OCI-LY3 (cell line): Measurements from ENCODE around the gene PRR20A.
"Not testable (repeated sequence)": the region's sequence is repeated elsewhere in the genome, so short reads cannot be mapped to it uniquely, and the experiment has no call there.

Experiments
- EZH2phosphoT487 ChIP-seq: fragments of 200-600 bp; shearing (Covaris generic); IDR thresholded peaks from 2 replicates; pipeline ENCODE4 v1.6.1; 2018; ENCODE audit warnings: antibody characterized with exemption, mixed run types, low read depth
- TF ChIP-seq, protein P1 (sequence below): fragments of 200-600, 300-600 bp; sonication (generic); IDR thresholded peaks from 2 replicates; pipeline ENCODE4 v1.5.1; 2014; ENCODE audit warnings: antibody characterized with exemption, low read length, low read depth

DNA sequence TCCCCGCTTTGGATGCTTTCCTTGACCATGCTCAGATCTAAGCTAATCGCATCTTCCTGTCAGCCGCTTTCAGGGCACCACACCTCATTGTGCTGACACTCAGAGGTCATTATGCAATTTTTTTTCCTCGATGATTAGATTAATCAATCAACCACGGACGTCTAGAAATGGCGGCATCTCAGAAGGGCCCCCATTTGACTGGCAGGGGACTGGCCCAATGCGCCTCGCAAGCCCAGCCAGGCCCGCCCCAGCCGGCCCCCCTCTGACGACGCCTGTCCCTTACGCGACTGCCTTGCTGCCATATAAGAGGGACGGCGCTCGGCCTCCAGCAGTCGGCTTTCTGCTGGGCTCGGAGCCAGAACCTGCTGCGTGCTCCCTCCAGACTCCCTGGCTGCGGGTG lies 19.6 kb downstream of the PRR20A start, which contains the start of gene PRR20D:
- TF ChIP-seq, protein P1, sequence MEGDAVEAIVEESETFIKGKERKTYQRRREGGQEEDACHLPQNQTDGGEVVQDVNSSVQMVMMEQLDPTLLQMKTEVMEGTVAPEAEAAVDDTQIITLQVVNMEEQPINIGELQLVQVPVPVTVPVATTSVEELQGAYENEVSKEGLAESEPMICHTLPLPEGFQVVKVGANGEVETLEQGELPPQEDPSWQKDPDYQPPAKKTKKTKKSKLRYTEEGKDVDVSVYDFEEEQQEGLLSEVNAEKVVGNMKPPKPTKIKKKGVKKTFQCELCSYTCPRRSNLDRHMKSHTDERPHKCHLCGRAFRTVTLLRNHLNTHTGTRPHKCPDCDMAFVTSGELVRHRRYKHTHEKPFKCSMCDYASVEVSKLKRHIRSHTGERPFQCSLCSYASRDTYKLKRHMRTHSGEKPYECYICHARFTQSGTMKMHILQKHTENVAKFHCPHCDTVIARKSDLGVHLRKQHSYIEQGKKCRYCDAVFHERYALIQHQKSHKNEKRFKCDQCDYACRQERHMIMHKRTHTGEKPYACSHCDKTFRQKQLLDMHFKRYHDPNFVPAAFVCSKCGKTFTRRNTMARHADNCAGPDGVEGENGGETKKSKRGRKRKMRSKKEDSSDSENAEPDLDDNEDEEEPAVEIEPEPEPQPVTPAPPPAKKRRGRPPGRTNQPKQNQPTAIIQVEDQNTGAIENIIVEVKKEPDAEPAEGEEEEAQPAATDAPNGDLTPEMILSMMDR: not testable (repeated sequence)
- not testable (repeated sequence) for TF ChIP-seq EZH2phosphoT487
